ENCODE results near the gene CIDEC.

- TF ChIP-seq, protein P1, sequence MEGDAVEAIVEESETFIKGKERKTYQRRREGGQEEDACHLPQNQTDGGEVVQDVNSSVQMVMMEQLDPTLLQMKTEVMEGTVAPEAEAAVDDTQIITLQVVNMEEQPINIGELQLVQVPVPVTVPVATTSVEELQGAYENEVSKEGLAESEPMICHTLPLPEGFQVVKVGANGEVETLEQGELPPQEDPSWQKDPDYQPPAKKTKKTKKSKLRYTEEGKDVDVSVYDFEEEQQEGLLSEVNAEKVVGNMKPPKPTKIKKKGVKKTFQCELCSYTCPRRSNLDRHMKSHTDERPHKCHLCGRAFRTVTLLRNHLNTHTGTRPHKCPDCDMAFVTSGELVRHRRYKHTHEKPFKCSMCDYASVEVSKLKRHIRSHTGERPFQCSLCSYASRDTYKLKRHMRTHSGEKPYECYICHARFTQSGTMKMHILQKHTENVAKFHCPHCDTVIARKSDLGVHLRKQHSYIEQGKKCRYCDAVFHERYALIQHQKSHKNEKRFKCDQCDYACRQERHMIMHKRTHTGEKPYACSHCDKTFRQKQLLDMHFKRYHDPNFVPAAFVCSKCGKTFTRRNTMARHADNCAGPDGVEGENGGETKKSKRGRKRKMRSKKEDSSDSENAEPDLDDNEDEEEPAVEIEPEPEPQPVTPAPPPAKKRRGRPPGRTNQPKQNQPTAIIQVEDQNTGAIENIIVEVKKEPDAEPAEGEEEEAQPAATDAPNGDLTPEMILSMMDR (IDR thresholded peaks at IDR 0.05; ENCODE audit: low read depth, low read length, poor library complexity, severe bottlenecking): no peak
- TF ChIP-seq EZH2phosphoT487 (IDR thresholded peaks at IDR 0.05; ENCODE audit: borderline replicate concordance, low read length): no peak
Measured at GRCh38 chr3:9864200-9864927, 15.7 kb downstream of the CIDEC start.

All from DOHH2 (cell line).